Activated CD4-positive, alpha-beta T cell treated with anti-CD3 and anti-CD28 coated beads for 24 hours (primary cell): ENCODE data around the gene UGT3A2.
"Not testable (repeated sequence)": the region's sequence is repeated elsewhere in the genome, so short reads cannot be mapped to it uniquely, and the experiment has no call there.

ENCODE experiments used
- DNase-seq, 2 donors: peaks; one replicate each; pipeline ENCODE4 v3.0.0-alpha.2; 2020; ENCODE audit warnings: low read depth in 2 of 2

Gene UGT3A2

DNA sequence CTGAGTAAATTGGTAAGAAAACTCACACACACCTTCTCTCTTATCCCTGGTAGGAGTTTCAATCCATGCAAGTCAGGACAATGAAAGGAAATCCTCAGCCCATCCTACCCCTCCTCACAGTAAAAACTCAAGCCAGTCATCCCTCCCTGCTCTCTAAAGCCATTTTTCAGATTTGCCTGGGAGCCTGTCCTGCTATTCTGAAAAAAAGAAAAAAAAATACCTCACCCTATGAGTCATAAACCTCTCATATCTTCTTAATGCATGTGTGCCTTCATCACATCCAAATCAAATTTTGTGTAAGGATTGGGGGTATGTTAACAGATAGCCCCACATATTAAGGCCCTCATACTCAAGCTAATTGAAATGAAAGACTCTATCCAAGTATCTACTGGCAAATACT, 14.1 kb downstream of the UGT3A2 start:
- no peak for DNase-seq

DNA sequence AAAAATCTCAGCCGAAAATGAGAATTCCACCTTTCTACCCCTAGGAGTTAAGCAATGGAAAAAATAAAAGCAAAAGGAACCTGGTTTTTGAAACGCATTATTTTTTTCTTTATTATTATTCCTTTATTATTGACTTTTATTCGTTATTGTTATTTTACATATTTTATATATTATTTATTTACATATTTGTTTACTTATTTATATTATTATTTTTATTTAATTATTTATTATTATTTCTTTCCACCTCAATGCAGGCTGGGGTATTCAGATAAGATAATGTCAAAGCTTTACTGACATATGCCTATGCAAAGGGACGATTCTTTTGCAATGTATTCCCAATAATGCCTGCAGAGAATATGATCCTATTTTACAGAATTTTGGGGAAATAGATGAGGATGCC, 16.7 kb downstream of the UGT3A2 start:
- no peak for DNase-seq

DNA sequence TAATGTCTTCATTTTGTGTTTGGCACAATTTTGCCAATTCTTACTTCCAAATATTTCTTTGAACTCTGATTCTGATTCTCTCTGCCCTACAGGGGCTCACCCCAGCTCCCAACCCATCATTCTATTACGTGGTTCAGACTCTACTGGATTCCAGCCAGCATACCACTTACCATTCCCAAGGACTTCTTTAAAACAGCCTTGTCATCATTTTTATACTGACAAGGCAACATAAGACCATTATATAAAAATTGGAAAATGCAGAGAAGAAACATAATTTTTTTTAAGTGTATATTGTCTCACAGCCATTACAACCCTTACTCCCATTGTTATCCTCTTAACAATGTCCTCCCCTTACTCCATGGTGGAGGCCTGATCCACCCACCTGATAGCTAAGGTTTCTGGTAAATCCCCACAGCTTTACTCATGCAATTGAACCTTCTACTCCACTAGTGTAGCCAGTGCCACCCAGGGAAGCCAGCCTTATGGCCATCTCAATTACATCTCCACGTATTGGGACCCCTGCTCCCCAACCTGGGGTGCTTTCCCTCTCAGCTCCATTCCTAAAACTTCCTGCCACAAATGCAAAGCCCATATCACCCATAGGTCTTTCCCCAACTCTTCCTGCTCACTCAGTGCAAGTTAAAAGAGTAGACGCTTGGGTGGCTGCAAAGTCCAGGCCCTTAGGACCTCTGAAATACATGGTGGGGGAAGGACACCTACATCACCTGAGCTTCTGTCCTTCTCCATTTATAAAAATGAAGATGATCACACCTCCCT, 19.1 kb downstream of the UGT3A2 start:
- no peak for DNase-seq

DNA sequence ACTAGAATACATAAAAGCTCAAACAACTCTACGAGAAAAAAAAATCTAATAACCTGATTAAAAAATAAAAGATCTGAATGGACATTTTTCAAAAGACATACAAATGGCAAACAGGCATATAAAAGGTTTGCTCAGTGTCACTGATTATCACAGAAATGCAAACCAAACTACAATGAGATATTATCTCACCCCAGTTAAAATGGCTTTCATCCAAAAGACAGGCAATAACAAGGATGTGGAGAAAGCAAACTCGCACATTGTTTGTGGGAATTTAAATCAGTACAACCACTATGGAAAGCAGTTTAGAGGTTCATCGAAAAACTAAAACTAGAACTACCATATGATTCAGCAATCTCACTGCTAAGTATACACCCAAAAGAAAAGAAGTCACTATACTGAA, 20.8 kb downstream of the UGT3A2 start:
- no peak for DNase-seq

DNA sequence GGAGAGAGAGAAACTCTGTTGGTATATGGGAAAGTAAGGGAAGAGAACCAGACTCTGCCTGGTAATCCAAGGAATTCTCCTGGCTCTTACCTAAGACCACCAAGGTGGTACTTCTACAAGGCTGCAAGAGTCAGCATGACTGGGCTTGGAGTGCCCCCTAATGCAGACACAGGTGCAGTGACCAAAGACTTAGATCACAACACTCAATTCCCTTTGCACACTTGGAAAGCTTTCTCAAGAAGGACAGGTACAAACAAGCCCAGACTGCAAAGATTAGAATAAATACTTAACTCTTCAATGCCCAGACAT, 25.2 kb downstream of the UGT3A2 start:
- no peak for DNase-seq

DNA sequence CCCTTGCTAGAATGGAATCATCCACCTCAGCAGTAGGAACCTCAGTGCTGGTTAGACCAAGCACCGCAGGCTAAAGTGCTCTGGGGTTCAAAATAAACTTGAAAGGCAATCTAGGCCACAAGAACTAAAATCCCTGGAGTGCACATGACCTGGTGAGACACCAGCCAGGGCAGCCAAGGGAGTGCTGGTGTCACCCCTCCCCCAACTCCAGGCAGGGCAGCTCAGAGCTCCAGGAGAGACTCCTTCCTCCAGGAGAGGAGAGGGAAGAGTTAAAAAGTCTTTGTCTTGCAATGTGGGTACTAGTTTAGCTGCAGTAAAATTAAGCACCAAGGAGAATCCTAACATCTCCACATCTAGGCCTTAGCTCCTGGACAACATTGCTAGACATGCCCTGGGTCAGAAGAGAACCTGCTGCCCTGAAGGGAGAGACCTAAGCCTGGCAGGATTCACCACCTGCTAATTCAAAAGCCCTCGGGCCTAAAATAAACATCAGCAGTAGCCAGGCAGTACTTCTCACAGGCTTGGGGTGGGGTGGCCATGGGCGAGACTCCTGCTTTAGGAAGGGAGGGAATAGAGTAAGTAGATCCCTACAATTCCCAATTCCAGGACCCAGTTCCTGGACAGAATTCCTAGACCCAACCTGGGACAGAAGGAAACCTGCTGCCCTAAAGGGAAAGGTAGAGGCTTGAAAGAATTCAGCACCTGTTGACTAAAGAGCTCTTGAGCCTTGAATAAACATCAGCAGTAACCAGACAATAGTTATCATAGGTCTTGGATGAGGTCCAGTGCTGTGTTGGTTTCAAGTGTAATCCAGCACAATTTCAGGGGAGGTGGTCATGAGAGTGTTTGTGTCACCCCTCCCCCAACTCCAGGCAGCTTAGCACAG, 25.8 kb downstream of the UGT3A2 start:
- DNase-seq = no peak

DNA sequence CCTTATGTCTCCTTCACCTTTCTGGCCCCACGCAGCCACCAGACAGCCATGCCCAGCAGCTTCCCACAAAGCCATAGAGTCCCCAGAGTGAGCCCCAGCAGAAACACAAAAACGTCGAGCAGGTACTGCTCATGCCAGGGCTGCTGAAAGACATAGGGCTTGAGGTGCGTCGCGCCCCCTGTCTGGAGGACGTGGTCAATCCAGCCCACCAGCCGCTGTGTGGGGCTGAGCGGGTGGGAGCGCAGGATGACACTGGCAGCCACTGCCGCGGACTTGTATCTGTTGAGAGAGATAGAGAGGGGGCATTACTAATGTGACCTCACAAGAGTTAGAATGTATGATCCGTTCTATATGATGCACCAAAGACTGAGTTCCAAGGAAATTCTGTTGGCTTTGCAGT, 31.0 kb downstream of the UGT3A2 start:
- DNase-seq = no peak

DNA sequence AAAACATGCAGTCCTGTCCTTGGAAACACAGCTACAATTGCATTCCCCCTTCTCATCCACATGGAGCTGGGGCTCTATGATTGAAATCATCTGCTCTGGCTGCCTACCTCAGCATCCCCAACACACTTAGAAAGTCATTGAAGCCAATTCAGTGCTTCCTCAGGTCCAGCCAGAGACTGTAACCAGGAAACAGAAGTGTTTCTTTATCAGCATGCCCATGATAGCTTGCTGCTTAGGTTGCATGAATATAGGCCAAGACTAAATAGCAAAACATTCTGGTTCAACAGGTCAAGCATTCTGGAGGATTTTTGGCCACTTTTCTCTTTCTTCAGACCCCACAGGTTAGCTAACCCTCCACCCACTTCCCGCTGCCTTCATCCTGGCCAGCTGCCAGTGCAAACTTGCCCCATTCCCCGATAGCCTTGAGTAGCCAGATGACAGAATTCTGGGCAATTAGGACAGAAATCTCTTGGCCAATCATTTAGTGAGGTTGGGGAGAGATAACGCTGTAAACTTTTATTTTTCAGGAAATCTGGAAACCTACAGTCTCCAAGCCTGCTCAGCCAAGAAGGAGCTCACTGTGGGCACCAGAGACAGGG, 32.0 kb downstream of the UGT3A2 start:
- DNase-seq = not testable (repeated sequence)

DNA sequence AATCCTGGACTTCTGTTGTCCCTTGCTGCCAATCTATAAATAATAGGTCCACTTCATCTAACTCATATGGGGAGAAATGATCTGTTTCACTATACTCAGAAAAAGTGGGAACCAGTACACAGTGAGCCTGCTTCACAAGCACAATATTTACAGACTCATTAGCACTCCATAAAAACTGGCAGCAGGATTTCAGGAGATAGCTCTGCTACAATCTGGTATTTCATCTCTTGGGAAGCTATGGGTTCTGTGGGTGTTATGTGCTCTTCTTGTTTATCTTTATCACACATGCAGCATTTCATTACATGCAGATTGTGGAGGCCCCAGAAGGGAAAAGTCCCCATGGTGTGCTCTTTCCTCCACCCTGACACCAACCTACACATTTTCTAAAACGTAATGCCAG, 33.2 kb downstream of the UGT3A2 start:
- no peak for DNase-seq

DNA sequence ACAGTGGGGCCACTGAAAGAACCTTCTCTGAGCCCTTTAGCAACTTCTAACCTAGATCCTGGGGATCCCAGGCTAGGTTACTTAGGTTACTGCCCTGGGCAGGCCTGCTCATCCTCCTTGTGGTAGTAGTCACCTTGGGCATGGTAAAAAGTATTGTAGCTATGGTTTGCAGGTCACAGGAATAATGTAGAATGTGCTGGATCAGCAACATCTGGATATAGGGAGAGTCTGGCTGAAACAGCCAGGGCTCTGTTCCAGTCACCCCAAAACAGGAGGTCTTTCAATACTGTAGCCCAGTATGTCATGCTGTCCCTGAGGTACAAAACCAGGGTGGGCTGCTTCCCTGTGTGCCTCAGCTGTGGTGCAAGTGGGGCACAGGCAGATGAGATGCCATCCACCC, 33.6 kb downstream of the UGT3A2 start:
- no peak for DNase-seq

DNA sequence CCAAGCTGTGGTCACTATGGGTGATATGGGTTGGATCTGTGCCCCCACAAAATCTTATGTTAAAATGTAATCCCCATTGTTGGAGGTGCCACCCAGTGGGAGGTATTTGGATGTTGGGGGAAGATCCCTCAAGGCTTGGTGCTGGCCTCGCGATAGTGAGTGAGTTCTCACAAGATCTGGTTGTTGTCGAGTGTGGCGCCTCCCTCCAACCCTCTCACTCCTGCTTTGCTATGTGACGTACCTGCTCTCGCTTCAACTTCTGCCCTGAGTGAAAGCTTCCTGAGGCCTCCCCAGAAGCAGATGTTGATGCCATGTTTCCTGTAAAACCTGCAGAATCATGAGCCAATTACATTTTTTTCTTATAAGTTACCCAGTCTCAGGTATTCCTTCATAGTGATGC, 35.5 kb downstream of the UGT3A2 start:
- DNase-seq = no peak

DNA sequence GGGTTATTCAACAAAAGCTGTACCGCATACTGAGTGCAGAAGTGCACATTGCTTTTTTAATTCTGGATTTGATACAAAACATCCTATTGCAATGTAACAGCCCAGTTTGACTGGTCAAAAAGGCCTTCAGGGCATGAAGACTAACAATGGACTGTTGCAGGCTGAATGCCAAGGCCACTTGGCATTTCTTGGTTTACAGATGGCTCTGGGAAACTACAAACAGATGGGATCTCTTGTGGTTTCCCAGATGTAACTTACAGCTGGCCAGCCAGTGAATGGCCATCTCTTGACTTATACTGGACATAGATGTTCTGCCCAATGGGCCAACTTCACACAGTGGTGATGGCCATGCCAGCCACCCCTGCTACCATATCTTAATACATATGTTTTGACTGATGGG, 36.8 kb downstream of the UGT3A2 start:
- DNase-seq = no peak

DNA sequence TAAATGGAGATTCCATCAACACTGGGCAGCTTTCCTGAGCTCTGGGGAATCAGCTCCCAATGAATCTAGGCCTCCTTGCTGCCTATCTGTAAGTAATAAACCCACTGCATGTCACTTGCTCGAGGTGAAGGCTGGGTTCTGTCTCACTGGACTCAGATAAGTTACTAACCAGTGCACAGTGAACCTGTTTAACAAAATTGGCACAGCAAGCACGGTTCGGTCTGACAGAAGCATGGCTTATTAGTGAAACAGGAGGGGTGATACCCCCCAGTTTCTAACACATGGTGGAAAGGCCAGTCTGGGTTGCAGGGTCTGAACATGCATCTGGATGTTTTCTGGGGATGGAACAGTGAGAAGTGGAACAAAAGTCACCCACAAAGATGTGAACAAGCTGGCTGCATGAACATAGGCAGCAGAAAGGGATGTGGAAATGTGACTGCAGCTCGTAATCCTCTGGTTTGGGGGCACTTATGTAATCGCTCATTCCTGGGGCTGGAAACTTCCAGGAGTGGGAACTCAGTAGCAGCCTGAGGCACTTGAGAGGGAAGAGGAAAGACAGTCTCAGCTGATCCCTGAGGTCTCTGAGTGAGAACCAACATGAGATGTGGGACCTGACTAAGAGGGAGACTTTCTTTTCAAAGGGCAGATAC, 37.7 kb downstream of the UGT3A2 start:
- DNase-seq = no peak

DNA sequence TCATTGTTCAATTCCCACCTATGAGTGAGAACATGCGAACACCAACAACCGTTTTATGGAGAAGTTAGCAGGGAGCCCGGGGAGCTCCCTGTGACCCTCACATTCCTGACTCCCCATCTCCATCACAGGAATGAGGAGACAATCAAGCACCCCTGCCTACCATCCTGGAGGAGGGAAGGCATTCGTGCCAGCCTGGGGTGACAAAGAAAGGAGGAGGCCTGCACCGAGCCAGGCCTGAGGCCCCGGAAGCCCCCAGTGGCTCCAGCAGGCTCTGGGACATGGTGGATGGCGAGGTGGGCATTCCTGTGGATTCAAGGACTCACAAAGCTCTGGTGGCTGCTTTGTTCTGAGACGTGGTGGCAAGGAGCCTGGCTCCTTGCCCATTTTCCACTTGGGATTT, 39.0 kb downstream of the UGT3A2 start:
- no peak for DNase-seq

DNA sequence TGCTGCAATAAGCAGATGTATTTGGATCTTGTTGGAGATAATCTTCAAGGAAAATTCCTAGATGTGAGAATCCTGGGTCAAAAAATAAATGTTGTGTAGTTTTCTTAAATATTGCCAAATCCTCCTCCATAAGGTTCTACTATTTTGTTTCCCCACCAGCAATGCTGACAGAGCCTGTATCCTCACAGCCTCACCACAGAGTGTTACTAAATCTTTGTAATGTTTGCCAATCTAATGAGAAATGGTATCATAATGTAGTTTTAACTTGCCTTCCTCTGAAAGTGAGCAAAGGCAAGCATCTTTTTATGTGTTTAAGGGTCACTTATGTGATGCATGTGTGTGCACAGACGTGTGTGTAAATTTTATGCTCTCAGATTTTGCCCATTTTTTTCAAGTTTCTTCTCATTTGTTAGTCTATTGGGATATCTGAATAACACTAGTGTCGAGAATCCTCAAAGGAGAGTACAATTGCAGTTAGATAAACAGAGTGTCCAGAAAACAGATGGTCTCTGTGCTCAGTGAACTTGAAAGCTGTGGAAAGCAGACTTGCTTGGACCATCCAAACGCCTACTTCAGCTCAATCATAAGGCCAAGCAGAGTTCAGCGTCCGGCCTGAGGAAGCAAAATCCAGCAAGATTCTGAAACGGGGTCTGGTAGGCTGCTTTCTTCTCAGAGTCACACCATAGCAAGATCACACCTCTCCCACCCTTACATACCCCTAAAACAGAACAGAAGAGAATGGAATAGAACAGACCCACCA, 39.8 kb downstream of the UGT3A2 start:
- no peak for DNase-seq

DNA sequence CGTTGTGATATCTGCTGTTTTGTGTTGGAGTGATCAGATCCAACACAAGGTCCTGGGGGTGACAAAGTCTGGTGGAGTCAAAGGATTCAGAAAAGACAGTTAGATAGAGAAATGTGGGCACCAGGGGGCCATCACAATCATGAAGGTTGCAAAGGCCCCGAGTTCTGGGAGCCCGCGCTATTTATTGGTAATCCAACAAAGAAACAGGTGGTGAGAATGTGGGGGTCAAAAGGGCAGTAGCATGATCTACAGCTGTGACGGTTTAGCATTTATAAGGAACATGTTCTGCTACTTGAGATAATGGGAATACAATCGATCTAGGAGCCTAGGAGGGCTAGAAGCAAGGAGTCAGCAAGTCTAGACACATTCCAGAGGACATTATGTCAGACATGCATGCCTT, 44.4 kb downstream of the UGT3A2 start:
- not testable (repeated sequence) for DNase-seq

DNA sequence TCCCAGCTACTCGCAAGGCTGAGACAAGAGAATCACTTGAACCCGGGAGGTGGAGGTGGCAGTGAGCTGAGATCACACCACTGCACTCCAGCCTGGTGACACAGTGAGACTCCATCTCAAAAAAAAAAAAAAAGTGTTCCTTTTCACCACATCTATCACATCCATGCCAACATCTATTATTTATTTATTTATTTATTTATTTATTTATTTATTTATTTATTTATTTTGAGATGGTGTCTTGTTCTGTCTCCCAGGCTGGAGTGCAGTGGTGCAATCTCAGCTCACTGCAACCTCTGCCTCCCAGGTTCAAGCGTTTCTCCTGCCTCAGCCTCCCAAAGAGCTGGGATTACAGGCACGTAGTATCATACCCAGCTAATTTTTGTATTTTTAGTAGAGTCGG, 47.1 kb downstream of the UGT3A2 start:
- DNase-seq = not testable (repeated sequence)

DNA sequence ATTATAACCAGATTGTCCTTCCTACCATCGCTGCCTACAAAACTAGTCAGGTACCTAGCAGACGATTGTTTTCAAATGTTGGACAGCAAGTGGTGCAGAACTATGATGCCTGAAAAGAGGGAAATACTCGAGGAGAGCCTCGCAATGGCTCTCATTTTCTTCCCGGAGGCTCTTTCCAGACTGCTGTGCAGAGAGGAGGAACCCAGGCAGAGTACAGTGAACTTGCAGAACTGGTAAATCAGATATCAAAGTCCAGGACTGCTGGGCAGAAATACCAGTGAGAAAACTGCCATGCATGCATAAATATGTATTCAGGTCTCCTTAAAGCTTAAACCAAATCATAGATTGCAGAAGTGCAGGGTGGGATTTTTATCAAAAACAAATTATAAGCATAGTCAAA, 49.1 kb downstream of the UGT3A2 start:
- no peak for DNase-seq

DNA sequence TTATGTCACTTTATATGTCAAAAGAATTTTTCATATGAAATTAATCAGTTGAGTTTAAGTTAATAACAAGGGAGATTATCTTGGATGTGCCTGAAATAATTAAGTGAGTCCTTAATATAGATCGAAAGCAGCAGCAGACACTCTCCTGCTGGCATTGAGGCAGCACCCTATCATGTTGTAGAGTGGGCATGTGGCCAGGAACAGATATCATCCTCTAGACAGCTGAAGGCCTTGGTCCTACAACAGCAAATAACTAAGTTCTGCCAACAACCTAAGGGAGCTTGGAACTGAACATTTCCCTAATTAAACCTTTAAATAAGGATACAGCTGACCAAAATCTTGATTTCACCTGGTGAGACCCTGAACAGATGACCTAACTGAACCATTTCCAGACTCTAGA, 49.7 kb downstream of the UGT3A2 start:
- no peak for DNase-seq

DNA sequence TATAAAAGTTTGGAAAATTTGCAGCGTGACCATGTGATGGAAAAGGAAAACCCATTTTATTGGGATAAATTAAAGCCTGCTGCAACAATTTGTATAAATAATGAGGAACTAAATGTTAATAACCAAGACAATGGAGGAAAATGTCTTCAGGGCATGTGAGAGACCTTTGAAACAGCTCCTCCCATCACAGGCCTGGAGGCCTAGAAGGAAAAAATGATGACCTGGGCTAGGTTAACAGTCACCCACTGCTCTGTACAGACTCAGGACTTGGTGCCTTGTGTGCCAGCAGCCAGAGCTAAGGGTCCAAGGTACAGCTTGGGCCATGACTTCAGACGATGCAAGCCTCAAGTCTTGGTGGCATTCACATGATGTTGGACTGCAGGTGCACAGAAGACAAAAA, 53.5 kb downstream of the UGT3A2 start:
- no peak for DNase-seq

DNA sequence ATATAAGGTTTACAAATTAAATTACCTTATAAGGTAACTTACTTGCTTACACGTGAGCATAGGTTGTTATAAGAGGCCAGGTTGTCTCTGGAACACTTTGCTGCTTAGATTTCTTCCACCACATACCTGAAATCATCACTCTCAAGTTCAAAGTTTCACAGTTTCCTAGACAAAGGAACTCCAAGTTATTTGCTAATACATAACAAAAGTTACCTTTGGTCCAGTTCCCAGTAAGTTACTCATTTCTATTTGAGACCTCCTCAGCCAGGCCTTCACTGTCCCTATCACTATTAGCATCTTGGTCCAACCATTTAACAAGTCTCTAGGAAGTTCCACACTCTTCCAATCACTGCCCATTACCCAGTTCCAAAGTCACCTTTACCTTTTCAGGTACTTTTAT, 57.0 kb downstream of the UGT3A2 start:
- no peak for DNase-seq

DNA sequence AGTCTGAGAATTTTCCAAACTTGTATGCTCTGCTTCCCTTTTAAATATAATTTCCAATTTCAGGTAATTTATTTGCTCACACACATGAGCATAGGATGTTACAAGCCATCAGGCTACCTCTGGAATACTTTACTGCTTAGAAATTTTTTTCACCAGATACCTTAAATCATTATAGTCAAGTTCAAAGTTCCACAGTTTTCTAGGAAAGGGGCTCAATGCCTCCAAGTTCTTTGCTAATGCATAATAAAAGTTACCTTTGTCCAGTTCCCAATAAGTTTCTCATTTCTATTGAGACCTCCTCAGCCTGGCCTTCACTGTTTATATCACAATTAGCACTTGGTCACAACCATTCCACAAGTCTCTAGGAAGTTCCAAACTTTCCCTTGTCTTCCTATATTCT, 59.3 kb downstream of the UGT3A2 start:
- no peak for DNase-seq
